Tibial nerve (tissue), 3 donors: ENCODE measurements around the gene TUBB1.

Experiments used
- POLR2A ChIP-seq, 2 donors: fragments of 450-650 bp; IDR thresholded peaks; one replicate each; pipeline ENCODE4 v1.6.1; 2017; ENCODE audit warnings: antibody characterized with exemption in 2 of 2, mild to moderate bottlenecking in 2 of 2, moderate library complexity in 2 of 2
- TF ChIP-seq, protein P1 (sequence below), 5 experiments: fragments of 200-600 bp in 3 of 5; fragments of 450-650 bp in 2 of 5; sonication (generic) in 3 of 5; IDR thresholded peaks; one replicate each; pipeline ENCODE4 v1.5.1; 2016 to 2019; ENCODE audit warnings: antibody characterized with exemption in 5 of 5, mild to moderate bottlenecking in 3 of 5, moderate library complexity in 2 of 5

DNA sequence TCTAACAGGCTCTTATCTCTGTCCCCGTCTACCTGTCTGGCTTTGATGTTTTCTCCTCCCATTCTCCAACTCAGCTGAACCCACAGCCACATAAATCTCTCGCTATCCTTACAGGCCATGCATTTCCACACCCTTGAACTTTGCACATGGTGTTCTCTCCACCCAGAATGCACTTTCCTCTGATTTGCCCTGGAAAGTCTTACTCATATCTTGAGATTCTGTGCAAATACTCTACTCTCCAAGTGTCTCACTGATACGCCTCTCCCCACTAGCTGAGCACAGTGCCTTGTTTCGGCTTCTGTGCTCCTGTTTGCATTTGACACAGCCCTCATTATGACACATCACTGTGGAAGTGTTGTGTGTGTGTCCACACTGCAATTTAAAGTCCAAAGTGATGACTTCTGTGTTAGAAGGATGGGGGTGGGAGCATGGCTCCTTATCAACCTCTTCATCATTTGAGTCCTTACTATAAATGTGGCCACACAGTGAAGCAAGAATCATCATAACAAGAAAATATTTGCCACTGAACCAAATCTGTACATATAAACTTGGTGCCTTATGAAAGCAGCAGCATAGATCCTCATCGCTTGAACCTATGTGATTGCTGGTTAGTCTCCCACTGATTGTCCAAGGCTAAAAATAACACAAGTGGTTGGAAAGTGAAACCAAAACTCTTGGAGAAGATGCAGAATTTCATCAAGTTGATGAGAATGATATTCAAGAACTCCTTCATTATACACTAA, 28.9 kb downstream of the TUBB1 start:
- TF ChIP-seq, protein P1, sequence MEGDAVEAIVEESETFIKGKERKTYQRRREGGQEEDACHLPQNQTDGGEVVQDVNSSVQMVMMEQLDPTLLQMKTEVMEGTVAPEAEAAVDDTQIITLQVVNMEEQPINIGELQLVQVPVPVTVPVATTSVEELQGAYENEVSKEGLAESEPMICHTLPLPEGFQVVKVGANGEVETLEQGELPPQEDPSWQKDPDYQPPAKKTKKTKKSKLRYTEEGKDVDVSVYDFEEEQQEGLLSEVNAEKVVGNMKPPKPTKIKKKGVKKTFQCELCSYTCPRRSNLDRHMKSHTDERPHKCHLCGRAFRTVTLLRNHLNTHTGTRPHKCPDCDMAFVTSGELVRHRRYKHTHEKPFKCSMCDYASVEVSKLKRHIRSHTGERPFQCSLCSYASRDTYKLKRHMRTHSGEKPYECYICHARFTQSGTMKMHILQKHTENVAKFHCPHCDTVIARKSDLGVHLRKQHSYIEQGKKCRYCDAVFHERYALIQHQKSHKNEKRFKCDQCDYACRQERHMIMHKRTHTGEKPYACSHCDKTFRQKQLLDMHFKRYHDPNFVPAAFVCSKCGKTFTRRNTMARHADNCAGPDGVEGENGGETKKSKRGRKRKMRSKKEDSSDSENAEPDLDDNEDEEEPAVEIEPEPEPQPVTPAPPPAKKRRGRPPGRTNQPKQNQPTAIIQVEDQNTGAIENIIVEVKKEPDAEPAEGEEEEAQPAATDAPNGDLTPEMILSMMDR (IDR thresholded peaks at IDR 0.05) = no peak
- no peak for TF ChIP-seq POLR2A (IDR thresholded peaks at IDR 0.05)
